Activated naive CD8-positive, alpha-beta T cell (primary cell): ENCODE data around the gene GRK3.
"Not testable (repeated sequence)": the region's sequence is repeated elsewhere in the genome, so short reads cannot be mapped to it uniquely, and the experiment has no call there.

Experiments
- H3K27ac Mint-ChIP-seq: one replicate; pipeline ENCODE4 v1.8.0; 2021; ENCODE audit warnings: mixed read lengths
- H3K27me3 Mint-ChIP-seq: one replicate; pipeline ENCODE4 v1.8.0; 2021; ENCODE audit warnings: mixed read lengths
- H3K36me3 Mint-ChIP-seq: one replicate; pipeline ENCODE4 v1.8.0; 2021; ENCODE audit warnings: mixed read lengths
- H3K4me1 Mint-ChIP-seq: one replicate; pipeline ENCODE4 v1.8.0; 2021; ENCODE audit warnings: low read depth, mixed read lengths
- H3K4me3 Mint-ChIP-seq: one replicate; pipeline ENCODE4 v1.8.0; 2021; ENCODE audit warnings: mild to moderate bottlenecking, mixed read lengths
- H3K9me3 Mint-ChIP-seq: one replicate; pipeline ENCODE4 v1.8.0; 2021; ENCODE audit warnings: low read depth, mixed read lengths

GRK3 gene

DNA sequence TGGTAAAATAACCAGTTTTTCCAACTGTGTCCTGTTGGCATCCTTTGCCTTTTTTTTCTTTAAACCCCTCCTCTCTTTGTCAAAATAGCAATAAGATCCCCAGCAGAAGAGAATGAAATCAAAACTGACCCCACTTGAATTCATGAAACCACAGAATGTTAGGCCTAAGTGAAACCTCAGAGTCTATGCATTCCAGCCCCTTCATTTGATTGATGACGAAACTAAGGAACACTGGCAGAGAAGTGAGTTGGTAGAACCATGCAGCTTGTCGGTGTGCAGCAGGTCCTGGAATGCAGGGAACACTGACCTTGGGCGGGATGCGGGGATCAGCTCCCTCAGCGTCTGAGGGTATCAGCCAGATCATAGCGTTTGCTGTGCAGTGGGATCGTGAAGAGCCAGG lies 57.5 kb downstream of the GRK3 start:
- no peak overlapping the region for H3K4me3 Mint-ChIP-seq
- no peaks in the 10 kb centered on the region for H3K9me3 Mint-ChIP-seq
- H3K27ac Mint-ChIP-seq, result no peak overlapping the region
- peaks cover 4% of the 10 kb centered on the region for H3K36me3 Mint-ChIP-seq
- H3K4me1 Mint-ChIP-seq, result peaks cover 7% of the 10 kb centered on the region
- no peaks in the 10 kb centered on the region for H3K27me3 Mint-ChIP-seq

DNA sequence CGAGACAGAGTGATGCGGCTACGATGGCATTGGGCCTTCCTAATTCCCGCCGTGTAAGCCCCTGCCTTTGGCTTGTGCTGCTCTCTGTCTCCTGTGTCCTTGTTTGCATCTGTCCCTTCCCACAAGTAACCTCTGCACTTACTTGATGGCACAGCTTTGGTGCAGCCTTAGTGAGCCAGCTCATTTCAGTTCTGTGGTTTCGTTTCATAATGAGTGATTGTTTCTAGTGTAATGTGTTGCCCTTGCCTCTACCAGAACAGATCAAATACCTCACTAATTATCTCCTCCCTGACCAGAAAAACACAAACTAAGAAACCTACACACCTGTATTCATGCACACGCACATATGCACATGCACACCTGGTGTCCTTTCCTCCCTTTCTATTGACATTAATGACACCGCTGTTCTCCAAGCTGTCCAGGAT lies 58.8 kb downstream of the GRK3 start:
- no peak overlapping the region for H3K4me3 Mint-ChIP-seq

DNA sequence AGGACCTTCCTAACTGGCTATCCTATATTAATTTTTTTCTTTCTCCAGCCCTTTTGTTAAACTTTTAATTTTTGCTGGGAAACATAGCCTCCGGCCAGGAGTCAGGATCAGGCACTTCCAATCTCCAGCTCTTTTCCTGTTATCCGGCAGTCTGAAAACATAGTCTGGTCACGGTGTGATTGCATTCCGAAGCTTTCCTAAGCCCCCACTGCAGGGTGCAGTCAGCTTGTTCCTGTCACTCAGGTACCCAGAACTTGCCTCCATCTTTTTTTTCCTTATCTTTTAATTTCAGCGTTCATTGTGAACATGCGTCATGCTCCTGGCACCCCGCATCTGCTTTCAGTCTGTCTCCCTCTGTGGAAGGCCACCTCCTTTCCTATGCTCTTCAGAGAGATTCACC lies 59.4 kb downstream of the GRK3 start:
- Mint-ChIP-seq H3K27me3 (no peaks in the 10 kb centered on the region), H3K36me3 (peaks cover 3% of the 10 kb centered on the region), H3K4me3 (no peak overlapping the region), H3K27ac (no peak overlapping the region), H3K9me3 (no peaks in the 10 kb centered on the region), H3K4me1 (peaks cover 7% of the 10 kb centered on the region)

More for the DNA sequence above, 58.8 kb downstream of the GRK3 start:
- H3K9me3 Mint-ChIP-seq, result no peaks in the 10 kb centered on the region
- H3K4me1 Mint-ChIP-seq, result peaks cover 7% of the 10 kb centered on the region
- H3K27ac Mint-ChIP-seq, result no peak overlapping the region
- peaks cover 4% of the 10 kb centered on the region for H3K36me3 Mint-ChIP-seq
- H3K27me3 Mint-ChIP-seq, result no peaks in the 10 kb centered on the region

DNA sequence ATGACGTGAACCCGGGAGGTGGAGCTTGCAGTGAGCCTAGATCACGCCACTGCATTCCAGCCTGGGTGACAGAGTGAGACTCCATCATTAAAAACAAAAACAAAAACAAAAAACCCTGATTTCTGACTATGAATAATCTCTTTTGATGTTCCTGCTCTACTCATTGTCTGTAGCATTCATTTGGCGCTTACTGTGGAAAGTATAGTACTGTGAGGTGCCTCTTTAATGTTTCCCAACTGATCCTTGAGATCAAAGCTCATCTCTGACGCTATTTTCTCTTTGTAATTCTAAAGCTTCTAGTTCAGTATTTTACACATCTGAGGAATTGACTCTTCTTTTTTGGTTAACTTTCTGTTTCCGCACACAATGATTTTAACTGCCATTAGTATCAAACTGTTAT lies 60.0 kb downstream of the GRK3 start:
- Mint-ChIP-seq H3K36me3 (peaks cover 2% of the 10 kb centered on the region), H3K27me3 (no peaks in the 10 kb centered on the region), H3K4me1 (peaks cover 7% of the 10 kb centered on the region)

DNA sequence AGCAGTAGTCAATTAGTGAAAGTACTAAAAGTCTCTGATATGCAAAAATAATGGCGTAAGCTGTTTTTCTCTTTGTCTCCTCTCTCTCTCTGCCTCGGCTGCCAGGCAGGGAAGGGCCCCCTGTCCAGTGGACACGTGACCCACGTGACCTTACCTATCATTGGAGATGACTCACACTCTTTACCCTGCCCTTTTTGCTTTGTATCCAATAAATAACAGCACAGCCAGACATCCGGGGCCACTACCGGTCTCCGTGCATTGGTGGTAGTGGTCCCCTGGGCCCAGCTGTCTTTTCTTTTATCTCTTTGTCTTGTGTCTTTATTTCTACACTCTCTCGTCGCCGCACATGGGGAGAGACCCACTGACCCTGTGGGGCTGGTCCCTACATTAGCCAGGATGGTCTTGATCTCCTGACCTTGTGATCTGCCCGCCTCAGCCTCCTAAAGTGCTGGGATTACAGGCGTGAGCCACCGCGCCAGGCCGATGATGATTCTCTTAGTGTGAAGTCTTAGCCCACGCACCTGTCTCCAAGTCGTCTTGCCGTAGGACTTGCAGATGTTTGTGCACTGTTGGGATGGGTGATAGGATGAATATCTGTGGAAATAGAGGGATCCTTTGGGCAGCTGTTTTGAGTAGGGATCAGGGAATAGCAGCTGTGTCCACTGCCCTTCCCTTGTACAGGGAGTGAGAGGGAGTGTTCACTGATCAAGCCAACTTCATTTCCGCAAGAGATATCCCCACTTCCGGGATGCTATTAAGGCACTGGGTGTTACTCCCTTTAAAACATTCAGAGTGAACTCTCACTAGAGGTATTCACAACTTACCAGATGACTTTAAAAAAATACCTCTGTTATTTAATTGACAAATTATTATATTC lies 61.5 kb downstream of the GRK3 start:
- H3K9me3 Mint-ChIP-seq, H3K4me3 Mint-ChIP-seq, H3K4me1 Mint-ChIP-seq, H3K36me3 Mint-ChIP-seq, H3K27me3 Mint-ChIP-seq, H3K27ac Mint-ChIP-seq: not testable (repeated sequence)

More for the DNA sequence above, 60.0 kb downstream of the GRK3 start:
- H3K4me3 Mint-ChIP-seq, result no peak overlapping the region
- no peaks in the 10 kb centered on the region for H3K9me3 Mint-ChIP-seq
- H3K27ac Mint-ChIP-seq, result no peak overlapping the region

DNA sequence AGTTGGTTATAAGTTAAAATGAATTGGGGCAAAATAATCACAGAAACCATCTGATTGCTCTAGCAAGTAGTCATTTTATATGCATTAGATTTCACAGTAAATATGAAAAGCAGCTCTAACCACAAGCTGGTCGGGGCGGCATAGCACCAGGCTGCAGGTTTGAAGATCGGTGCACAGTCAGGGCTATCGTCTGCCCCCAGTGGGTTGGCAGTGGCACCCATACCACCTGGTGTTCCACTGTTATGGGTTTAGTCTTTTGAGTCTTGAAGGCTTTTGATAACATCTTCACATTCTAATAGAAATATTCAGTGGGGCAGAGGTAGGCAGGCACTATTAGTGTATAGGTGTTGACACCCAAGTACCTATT lies 62.1 kb downstream of the GRK3 start:
- Mint-ChIP-seq H3K27ac (no peak overlapping the region), H3K27me3 (no peaks in the 10 kb centered on the region), H3K4me3 (no peak overlapping the region), H3K36me3 (no peaks in the 10 kb centered on the region), H3K9me3 (no peaks in the 10 kb centered on the region), H3K4me1 (peaks cover 7% of the 10 kb centered on the region)

DNA sequence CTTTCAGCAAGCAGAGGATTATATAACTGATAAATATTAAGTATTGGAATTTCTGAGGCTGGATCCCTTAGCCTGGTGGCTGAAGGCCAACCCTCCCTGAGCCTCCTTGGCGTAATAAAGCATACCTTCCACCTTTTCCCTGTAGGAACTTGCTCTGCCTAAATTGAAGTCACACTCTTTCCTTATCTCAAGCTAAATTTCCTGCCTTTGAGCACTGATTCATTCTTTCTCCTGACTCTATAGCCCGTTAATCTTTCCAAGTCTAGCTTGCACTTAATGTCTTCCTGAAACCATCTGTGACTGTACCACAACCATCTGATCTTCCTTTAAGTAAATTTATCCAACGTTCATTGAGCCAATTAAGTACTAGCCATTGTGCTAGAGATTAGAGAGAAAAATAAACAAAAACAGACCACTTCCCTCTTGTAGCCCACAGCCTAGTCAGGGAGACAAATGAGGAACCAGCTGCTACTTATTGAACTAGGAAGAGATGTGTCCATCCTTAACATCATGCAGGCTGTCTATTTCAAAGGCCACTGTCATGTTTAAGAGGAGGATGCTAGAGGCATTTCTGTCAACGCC lies 62.9 kb downstream of the GRK3 start:
- no peak overlapping the region for H3K4me3 Mint-ChIP-seq
- H3K4me1 Mint-ChIP-seq, result peaks cover 7% of the 10 kb centered on the region
- no peak overlapping the region for H3K27ac Mint-ChIP-seq
- H3K36me3 Mint-ChIP-seq, result no peaks in the 10 kb centered on the region
- no peaks in the 10 kb centered on the region for H3K27me3 Mint-ChIP-seq
- no peaks in the 10 kb centered on the region for H3K9me3 Mint-ChIP-seq

DNA sequence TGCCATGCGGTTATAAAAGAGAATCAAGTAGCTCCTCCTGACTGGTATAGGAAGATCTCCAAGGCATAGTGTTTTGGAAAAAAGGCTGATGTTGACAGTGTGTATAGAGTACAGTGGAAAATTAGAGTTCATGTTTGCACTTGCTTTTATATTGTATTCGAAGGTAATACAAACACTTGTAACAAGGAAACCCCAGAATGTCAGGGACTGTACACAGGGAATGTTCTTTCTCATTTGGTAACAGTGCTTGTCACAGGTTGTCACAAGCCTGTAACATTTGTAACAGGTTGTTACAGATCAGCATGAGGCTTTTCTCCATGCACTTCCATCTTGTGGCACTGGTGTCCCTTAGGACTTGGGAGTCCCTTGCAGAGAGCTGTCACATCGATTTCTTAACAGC lies 64.0 kb downstream of the GRK3 start:
- Mint-ChIP-seq H3K27ac (no peak overlapping the region), H3K36me3 (no peaks in the 10 kb centered on the region), H3K4me3 (no peak overlapping the region), H3K4me1 (peaks cover 4% of the 10 kb centered on the region), H3K27me3 (no peaks in the 10 kb centered on the region), H3K9me3 (no peaks in the 10 kb centered on the region)

DNA sequence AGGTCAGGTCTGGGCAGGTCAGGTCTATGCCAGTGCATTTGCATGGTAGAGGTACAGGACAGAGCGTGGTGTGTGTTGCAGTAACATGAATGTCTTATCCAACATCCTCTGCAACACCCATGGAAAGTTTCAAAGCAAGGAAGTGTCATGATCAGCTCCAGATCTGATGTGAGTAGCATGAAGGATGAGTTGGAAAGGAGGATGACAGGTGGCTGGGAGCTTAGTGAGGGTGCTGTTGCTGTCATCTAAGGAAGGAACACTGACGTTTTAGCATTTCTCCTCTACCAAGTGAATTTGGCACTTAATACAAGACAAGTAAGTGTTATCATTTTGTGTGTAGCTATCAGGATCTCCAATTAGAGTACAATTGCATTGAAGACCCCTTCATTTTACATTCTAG lies 65.1 kb downstream of the GRK3 start:
- no peaks in the 10 kb centered on the region for H3K27me3 Mint-ChIP-seq
- H3K27ac Mint-ChIP-seq, result no peak overlapping the region
- peaks cover 1% of the 10 kb centered on the region for H3K4me1 Mint-ChIP-seq
- H3K36me3 Mint-ChIP-seq, result no peaks in the 10 kb centered on the region
- no peaks in the 10 kb centered on the region for H3K9me3 Mint-ChIP-seq
- no peak overlapping the region for H3K4me3 Mint-ChIP-seq

DNA sequence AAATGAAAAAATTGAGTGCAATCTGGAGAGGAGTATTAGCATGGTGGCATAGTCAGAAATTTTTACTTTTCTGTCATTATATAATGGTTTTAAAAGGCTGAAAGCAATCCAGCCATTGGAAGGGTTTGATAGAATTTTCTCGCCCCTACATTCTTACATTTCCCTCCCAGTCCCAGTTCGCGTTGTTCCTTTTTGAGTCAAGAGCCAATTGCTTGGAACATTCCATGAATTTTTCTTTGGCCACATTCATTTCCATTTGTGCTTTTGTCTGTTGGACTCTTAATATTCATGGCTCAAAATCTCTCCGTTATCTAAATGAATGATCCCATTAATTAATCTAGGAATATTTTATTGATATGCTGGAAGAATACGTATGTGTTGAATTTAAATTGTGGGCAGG lies 66.0 kb downstream of the GRK3 start:
- no peaks in the 10 kb centered on the region for H3K4me1 Mint-ChIP-seq
- H3K36me3 Mint-ChIP-seq, result no peaks in the 10 kb centered on the region
- H3K9me3 Mint-ChIP-seq, result no peaks in the 10 kb centered on the region
- no peak overlapping the region for H3K4me3 Mint-ChIP-seq
- H3K27ac Mint-ChIP-seq, result no peak overlapping the region
- H3K27me3 Mint-ChIP-seq, result no peaks in the 10 kb centered on the region

DNA sequence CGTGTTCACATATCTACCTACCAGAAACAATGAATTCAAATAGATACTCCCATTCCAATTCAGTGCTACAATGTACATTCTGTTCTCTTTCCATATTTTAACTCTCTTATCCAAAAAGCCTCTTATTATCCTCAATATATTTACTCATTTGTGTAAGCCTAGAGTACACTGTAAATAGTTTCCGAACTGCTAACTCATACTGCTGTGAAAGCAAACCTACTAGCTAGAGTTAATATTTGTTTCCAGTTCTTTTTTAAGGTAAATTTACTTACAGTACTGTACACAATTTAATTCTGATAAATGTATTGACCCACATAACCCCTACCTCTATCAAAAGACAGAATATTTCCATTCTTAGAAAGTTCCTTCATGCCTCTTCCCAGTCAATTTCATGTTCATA lies 71.8 kb downstream of the GRK3 start:
- Mint-ChIP-seq H3K36me3 (peaks cover 19% of the 10 kb centered on the region), H3K27me3 (no peaks in the 10 kb centered on the region), H3K9me3 (peaks cover 14% of the 10 kb centered on the region), H3K4me1 (no peaks in the 10 kb centered on the region), H3K4me3 (no peak overlapping the region), H3K27ac (no peak overlapping the region)

DNA sequence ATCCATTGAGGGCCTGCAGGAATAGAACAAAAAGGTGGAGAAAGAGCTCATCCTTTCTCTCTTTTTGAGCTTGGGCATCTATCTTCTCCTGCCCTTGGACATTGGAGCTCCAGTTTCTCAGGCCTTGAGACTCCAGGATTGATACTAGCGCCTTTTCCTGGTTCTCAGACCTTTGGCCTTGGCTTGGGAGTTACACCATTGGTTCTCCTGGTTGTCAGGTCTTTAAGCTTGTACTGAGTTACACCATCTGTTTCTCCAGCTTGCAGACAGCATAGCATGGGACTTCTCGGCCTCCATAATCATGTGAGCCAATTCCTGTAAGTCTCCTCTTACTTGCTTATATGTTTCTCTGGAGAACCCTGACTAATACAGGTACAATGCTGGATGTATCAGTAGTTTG lies 72.6 kb downstream of the GRK3 start:
- Mint-ChIP-seq H3K27me3 (no peaks in the 10 kb centered on the region), H3K9me3 (peaks cover 14% of the 10 kb centered on the region), H3K4me3 (no peak overlapping the region), H3K27ac (no peak overlapping the region), H3K4me1 (no peaks in the 10 kb centered on the region), H3K36me3 (peaks cover 23% of the 10 kb centered on the region)

DNA sequence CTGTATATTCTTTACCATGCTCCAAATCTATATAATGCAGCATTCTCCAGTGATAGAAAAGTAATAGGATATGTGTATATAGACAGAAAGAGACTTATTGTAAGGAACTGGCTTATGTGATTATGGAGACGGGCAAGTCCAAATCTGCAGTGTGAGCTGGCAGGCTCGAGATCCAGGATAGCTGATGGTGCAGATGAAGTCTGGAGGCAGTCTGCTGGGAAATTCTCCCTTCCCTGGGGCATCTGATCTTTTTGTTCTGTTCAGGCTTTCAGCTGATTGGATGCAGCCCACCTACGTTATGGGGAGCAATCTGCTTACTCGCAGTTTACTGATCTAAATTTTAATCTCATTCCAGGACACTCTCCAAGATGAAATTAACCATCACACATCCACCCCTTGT lies 73.2 kb downstream of the GRK3 start:
- no peak overlapping the region for H3K4me3 Mint-ChIP-seq
- peaks cover 26% of the 10 kb centered on the region for H3K36me3 Mint-ChIP-seq
- H3K27me3 Mint-ChIP-seq, result no peaks in the 10 kb centered on the region
- H3K27ac Mint-ChIP-seq, result no peak overlapping the region
- H3K9me3 Mint-ChIP-seq, result peaks cover 14% of the 10 kb centered on the region
- H3K4me1 Mint-ChIP-seq, result no peaks in the 10 kb centered on the region

DNA sequence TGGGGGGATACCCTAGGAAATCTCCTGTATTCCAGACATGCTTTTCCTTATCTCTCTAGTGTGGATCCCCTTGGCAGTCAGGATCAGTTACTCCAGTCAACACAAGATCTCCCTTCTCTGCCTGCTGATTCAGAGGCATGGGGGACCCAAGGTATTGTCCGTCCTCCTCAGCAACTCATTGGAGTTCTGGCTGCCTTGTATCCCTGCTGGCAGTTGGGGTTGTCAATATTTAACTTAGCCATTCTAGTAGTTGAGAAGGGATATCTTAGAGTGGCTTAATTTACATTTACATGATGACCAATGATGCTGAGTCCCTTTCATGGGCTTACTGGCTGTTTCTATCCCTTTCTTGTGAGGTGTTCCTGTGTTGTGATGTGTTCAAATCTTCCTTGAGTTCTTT lies 74.2 kb downstream of the GRK3 start:
- Mint-ChIP-seq H3K4me1 (no peaks in the 10 kb centered on the region), H3K4me3 (no peak overlapping the region), H3K36me3 (peaks cover 26% of the 10 kb centered on the region), H3K9me3 (peaks cover 14% of the 10 kb centered on the region), H3K27ac (no peak overlapping the region), H3K27me3 (no peaks in the 10 kb centered on the region)

DNA sequence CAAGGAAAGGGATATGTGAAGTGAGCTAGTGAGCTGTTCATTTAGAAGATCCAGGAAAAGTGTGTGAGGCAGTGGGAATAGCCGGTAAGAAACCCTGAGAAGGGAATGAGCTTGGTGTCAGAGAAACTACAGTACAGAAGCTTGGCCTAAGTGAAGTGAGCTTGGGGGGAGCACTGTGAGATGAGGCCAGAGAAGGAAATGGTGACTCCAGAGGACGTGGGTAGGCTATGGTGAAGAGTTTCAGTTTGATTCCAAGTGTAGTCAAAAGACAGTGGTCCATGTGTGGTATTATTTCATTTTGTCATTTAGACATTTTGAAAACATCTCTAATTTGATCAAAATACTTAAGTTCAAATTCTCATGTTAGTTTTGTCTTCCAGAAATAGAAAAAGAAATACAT lies 77.2 kb downstream of the GRK3 start:
- Mint-ChIP-seq H3K4me3 (no peak overlapping the region), H3K36me3 (peaks cover 26% of the 10 kb centered on the region), H3K27me3 (no peaks in the 10 kb centered on the region), H3K4me1 (no peaks in the 10 kb centered on the region), H3K9me3 (peaks cover 14% of the 10 kb centered on the region), H3K27ac (no peak overlapping the region)
